CD4-positive, CD25-positive, alpha-beta regulatory T cell (primary cell): ENCODE data around the gene DNMT3A. TPM values are rescaled to one million over a fixed set of nuclear protein-coding genes. Genes with fewer than 3 reads are reported as not detected.
A peak's percentile ranks its signal among the peaks of the same experiment; 100 is the strongest.

ENCODE experiments used
- ATAC-seq, 2 donors: fragments of 150-1000 bp; cut with Tn5 transposase; one replicate each; pipeline ENCODE4 v1.10.0; 2021; ENCODE audit warnings: low read depth in 2 of 2, moderate number of reproducible peaks in 2 of 2, moderate library complexity in 1 of 2
- DNase-seq, 3 donors: peaks; one replicate each; pipeline versions ENCODE4 v3.0.0 to v3.0.0-alpha.2; 2012 to 2022; ENCODE audit warnings: mixed read lengths in 1 of 3
- H3K27ac ChIP-seq: one replicate; pipeline ENCODE4 v1.7.0; 2013; ENCODE audit warnings: mild to moderate bottlenecking, low read length; ENCODE audit not compliant: insufficient read depth, poor library complexity, severe bottlenecking
- H3K27me3 ChIP-seq: one replicate; pipeline ENCODE4 v1.7.0; 2013; ENCODE audit warnings: low read length; ENCODE audit not compliant: control insufficient read depth, insufficient read depth
- H3K36me3 ChIP-seq: one replicate; pipeline ENCODE4 v1.7.0; 2013; ENCODE audit warnings: mild to moderate bottlenecking, low read length, moderate library complexity; ENCODE audit not compliant: control insufficient read depth, insufficient read depth
- H3K4me1 ChIP-seq: 2 replicates; pipeline ENCODE4 v1.7.0; 2013; ENCODE audit warnings: mild to moderate bottlenecking, low read length; ENCODE audit not compliant: insufficient read depth, control insufficient read depth, poor library complexity, severe bottlenecking
- H3K4me3 ChIP-seq: one replicate; pipeline ENCODE4 v1.7.0; 2013; ENCODE audit warnings: low read depth, mild to moderate bottlenecking, low read length, moderate library complexity
- H3K9me3 ChIP-seq, 2 experiments: 1 replicate in 1 of 2; 2 replicates in 1 of 2; pipeline ENCODE4 v1.7.0; 2013; ENCODE audit warnings: low read length in 2 of 2, mild to moderate bottlenecking in 1 of 2, moderate library complexity in 1 of 2; ENCODE audit not compliant: control insufficient read depth in 2 of 2
- H3K27ac Mint-ChIP-seq, 3 donors: one replicate each; pipeline ENCODE4 v1.8.0; 2020 to 2022; ENCODE audit warnings: mild to moderate bottlenecking in 3 of 3, mixed read lengths in 3 of 3, moderate library complexity in 2 of 3
- H3K27me3 Mint-ChIP-seq: one replicate; pipeline ENCODE4 v1.8.0; 2022; ENCODE audit warnings: mild to moderate bottlenecking, mixed read lengths
- H3K36me3 Mint-ChIP-seq: one replicate; pipeline ENCODE4 v1.8.0; 2020; ENCODE audit warnings: mixed read lengths
- H3K4me1 Mint-ChIP-seq, 4 donors: one replicate each; pipeline ENCODE4 v1.8.0; 2020 to 2022; ENCODE audit warnings: mixed read lengths in 4 of 4, mild to moderate bottlenecking in 1 of 4
- H3K4me3 Mint-ChIP-seq, 4 donors: one replicate each; pipeline ENCODE4 v1.8.0; 2020 to 2022; ENCODE audit warnings: mild to moderate bottlenecking in 4 of 4, mixed read lengths in 4 of 4, moderate library complexity in 3 of 4
- H3K9me3 Mint-ChIP-seq, 7 donors: one replicate each; pipeline ENCODE4 v1.8.0; 2020 to 2022; ENCODE audit warnings: mixed read lengths in 7 of 7, mild to moderate bottlenecking in 3 of 7, moderate library complexity in 2 of 7
- polyA plus RNA-seq, 4 donors: library from polyadenylated mRNA; unstranded; fragments of 300-500 nt; fragmentation: Illumina TruSeq; gene quantifications; one replicate each; pipeline ENCODE4 v1.2.3, GENCODE V29; 2021
- total RNA-seq: library from RNA; stranded (reverse); gene quantifications from one replicate; pipeline ENCODE4 v1.2.3, GENCODE V29; 2022

DNMT3A gene
- total and polyA plus RNA-seq, 5 donors from 2014 or later, result 8.1 to 81.0 (median 12.4) TPM

DNA sequence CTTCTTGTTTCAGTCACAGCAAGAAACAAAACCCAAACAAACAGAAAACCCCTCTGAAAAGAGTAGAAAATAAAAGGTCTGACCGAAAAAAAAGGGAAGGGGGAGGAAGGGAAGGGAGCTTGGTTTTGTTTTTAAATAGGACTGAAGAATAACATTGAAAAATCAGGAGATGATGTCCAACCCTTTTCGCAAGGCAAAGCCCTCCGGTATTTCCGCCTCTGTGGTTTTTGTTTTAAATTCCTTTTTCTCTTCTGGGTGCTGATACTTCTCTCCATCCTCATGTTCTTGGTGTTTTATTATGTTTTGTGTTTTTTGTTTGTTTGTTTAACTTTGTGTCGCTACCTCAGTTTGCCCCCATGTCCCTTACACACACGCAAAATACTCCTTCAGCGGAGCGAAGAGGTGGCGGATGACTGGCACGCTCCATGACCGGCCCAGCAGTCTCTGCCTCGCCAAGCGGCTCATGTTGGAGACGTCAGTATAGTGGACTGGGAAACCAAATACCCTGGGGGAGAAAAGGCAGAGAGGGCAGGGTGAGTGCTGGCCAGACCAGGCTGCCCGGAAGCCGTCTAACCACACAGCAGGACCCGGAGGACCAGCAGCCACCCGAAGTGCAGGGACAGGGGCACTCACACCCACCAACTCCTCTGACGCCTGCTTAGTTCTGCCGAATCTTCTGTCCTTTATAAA, 107.7 kb downstream of the DNMT3A start:
- Histone ChIP-seq H3K36me3 (peaks cover 64% of the 10 kb centered on the region), H3K27me3 (no peaks in the 10 kb centered on the region), H3K4me3 (no peak overlapping the region), H3K27ac (no peak overlapping the region), H3K4me1 (no peaks in the 10 kb centered on the region), H3K9me3 (no peaks in the 10 kb centered on the region)
- Mint-ChIP-seq H3K27me3 (no peaks in the 10 kb centered on the region), H3K9me3 (no peaks in the 10 kb centered on the region), H3K4me1 (peaks cover 0 to 8% (median 0%) of the 10 kb centered on the region in 4 donors), H3K4me3 (no peak overlapping the region), H3K36me3 (peaks cover 36% of the 10 kb centered on the region), H3K27ac (peak overlapping the region in 1 of 3 donors; percentile 47)
- DNase-seq (no peak), ATAC-seq (no peak)

DNA sequence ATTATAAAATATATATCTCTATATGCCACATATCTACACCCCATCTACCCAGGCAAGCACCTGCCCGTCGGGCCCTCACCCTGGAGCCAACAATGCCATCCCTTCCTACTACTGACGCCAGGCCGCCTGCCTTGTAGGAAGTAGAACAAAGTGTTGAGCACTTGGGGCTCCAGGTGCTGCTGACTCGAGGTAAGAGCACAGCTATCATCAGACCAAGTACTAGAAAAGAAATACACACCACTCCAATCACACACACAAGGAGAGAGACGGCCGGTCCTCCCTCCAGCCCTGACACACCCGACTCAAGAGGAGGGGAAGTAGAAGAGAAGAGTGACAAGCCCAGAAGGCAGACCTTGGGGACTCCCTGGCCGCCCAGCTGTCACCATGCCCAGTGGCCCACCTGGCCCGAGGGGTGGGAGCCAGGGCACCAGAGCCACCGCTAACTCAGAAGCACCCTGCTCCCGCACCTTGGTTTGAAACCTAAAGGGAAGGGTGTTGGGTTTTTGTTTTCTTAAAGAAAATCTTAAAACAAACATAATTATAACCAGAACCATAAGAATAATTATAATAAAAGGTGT, 109.4 kb downstream of the DNMT3A start:
- H3K36me3 ChIP-seq, result peaks cover 48% of the 10 kb centered on the region
- Mint-ChIP-seq H3K27me3 (no peaks in the 10 kb centered on the region), H3K27ac (peak overlapping the region in 1 of 3 donors; percentile 66), H3K4me3 (no peak overlapping the region), H3K4me1 (peaks cover 0 to 13% (median 0%) of the 10 kb centered on the region in 4 donors), H3K9me3 (no peaks in the 10 kb centered on the region), H3K36me3 (peaks cover 40% of the 10 kb centered on the region)
- no peak overlapping the region for H3K4me3 ChIP-seq
- DNase-seq (no peak), ATAC-seq (no peak)
- H3K27me3 ChIP-seq, result no peaks in the 10 kb centered on the region
- H3K4me1 ChIP-seq, result no peaks in the 10 kb centered on the region
- H3K27ac ChIP-seq, result no peak overlapping the region
- H3K9me3 ChIP-seq, result no peaks in the 10 kb centered on the region

GRCh38 chr2:25230948-25231311, 110.8 kb downstream of the DNMT3A start:
- peaks cover 37% of the 10 kb centered on the region for H3K36me3 ChIP-seq
- DNase-seq, result no peak
- peaks cover 0 to 13% (median 0%) of the 10 kb centered on the region in 4 donors for H3K4me1 Mint-ChIP-seq
- peaks cover 34% of the 10 kb centered on the region for H3K36me3 Mint-ChIP-seq
- no peaks in the 10 kb centered on the region for H3K9me3 ChIP-seq
- H3K27ac ChIP-seq, result no peak overlapping the region
- H3K9me3 Mint-ChIP-seq, result no peaks in the 10 kb centered on the region
- ATAC-seq, result no peak
- H3K4me3 ChIP-seq, result no peak overlapping the region
- H3K27ac Mint-ChIP-seq, result no peak overlapping the region
- H3K4me3 Mint-ChIP-seq, result no peak overlapping the region
- no peaks in the 10 kb centered on the region for H3K4me1 ChIP-seq
- no peaks in the 10 kb centered on the region for H3K27me3 ChIP-seq
- no peaks in the 10 kb centered on the region for H3K27me3 Mint-ChIP-seq

DNA sequence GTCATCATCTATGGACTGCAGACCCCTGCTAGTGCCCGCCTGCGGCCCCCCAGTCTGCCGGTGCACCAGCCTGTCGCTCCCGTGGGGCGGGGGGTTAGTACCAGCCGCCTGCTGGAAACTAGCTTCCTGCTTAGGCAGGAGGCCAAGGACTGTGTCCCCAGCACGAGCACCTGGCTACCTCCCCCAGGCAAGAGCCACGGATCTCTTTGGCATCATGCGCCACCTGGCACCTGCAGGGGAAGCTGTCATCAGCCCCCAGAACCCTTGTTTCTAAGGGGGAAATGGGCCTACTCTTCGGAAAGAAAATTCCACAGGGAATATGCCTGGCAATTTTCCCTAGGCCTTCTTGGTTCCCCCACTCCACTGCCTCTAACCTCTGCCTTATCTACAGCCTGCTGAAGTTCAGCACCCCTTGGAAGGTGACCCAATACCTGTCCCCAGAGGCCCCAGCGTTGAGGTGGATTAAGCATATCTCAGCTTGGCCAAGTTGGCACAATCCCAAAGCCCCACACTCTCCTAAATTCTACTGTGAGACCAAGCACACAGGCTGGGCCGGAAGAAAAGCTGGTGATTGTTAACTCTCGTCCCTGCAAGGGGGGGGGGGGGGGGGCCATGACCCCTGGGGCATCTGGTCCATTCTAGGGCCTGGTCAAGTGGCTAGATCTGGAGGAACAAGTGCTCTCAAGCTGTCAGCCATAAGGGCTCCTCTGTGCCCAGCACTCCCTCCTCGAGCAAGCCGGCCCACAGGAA, 111.4 kb downstream of the DNMT3A start:
- peaks cover 0 to 13% (median 0%) of the 10 kb centered on the region in 4 donors for H3K4me1 Mint-ChIP-seq
- H3K9me3 ChIP-seq, result no peaks in the 10 kb centered on the region
- no peak overlapping the region for H3K27ac Mint-ChIP-seq
- no peaks in the 10 kb centered on the region for H3K4me1 ChIP-seq
- no peaks in the 10 kb centered on the region for H3K27me3 ChIP-seq
- no peaks in the 10 kb centered on the region for H3K9me3 Mint-ChIP-seq
- peaks cover 30% of the 10 kb centered on the region for H3K36me3 Mint-ChIP-seq
- peaks cover 31% of the 10 kb centered on the region for H3K36me3 ChIP-seq
- no peak for ATAC-seq
- no peak overlapping the region for H3K27ac ChIP-seq
- DNase-seq, result no peak
- no peak overlapping the region for H3K4me3 ChIP-seq
- H3K4me3 Mint-ChIP-seq, result no peak overlapping the region
- H3K27me3 Mint-ChIP-seq, result no peaks in the 10 kb centered on the region

DNA sequence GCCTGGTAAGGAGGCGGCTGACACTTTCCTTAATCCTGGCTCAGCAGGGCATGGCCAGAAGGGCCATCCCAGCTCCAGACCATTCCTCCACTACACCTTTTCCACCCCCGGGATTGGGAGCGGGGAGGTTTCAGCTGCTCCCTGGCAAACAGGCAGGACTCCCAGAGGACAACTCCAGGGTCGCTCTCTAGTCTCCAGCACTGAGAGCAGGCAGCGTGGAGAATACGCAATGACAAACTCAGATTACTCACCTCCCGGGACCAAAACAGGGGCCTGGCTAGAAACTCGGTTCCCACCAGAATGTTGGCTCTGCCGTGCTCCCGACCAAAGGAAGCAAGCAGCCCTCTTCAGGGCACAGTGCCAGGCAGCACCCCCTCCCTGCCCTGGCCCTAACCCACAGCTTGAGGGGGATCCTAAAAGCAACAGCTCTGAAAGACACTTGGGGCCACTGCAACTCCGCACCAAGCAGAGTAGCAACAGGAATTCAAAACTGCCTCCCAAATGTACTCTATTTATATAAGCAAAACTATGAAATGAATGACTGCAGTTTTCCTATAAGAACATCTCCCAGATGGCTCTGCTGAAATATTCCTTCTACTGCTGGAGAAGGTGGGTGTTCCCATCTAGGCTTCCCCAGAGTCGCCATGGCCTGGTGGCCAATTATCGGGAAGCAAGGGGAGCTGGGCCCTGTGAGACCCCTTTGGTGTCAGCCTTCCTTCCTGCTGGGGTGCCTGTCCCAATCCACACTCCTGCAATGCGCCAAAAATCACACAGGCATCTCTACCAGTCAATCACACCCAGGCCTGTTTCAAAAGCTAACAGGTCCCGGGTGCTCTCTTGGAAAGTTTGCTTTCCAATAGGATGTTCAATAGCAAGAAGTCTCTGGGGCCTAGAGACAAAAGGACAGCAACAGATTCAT, 112.2 kb downstream of the DNMT3A start:
- Mint-ChIP-seq H3K27me3 (no peaks in the 10 kb centered on the region), H3K27ac (no peak overlapping the region), H3K36me3 (peaks cover 27% of the 10 kb centered on the region), H3K9me3 (no peaks in the 10 kb centered on the region), H3K4me3 (no peak overlapping the region), H3K4me1 (peaks cover 0 to 13% (median 0%) of the 10 kb centered on the region in 4 donors)
- ATAC-seq (no peak), DNase-seq (no peak)
- no peaks in the 10 kb centered on the region for H3K27me3 ChIP-seq
- no peaks in the 10 kb centered on the region for H3K4me1 ChIP-seq
- H3K36me3 ChIP-seq, result peaks cover 24% of the 10 kb centered on the region
- H3K4me3 ChIP-seq, result no peak overlapping the region
- H3K27ac ChIP-seq, result no peak overlapping the region
- no peaks in the 10 kb centered on the region for H3K9me3 ChIP-seq

- Histone ChIP-seq H3K27ac (no peak overlapping the region), H3K4me1 (no peaks in the 10 kb centered on the region), H3K36me3 (peaks cover 17% of the 10 kb centered on the region), H3K4me3 (no peak overlapping the region), H3K9me3 (no peaks in the 10 kb centered on the region), H3K27me3 (no peaks in the 10 kb centered on the region)
- DNase-seq (peak in 1 of 3 donors; percentile 35), ATAC-seq (no peak)
- Mint-ChIP-seq H3K4me3 (no peak overlapping the region), H3K9me3 (peaks cover 0 to 1% (median 0%) of the 10 kb centered on the region in 7 donors), H3K4me1 (peaks cover 0 to 13% (median 0%) of the 10 kb centered on the region in 4 donors), H3K36me3 (peaks cover 22% of the 10 kb centered on the region), H3K27ac (no peak overlapping the region), H3K27me3 (no peaks in the 10 kb centered on the region)
These were observed 112.9 kb downstream of the DNMT3A start for GRCh38 chr2:25228848-25229278.

DNA sequence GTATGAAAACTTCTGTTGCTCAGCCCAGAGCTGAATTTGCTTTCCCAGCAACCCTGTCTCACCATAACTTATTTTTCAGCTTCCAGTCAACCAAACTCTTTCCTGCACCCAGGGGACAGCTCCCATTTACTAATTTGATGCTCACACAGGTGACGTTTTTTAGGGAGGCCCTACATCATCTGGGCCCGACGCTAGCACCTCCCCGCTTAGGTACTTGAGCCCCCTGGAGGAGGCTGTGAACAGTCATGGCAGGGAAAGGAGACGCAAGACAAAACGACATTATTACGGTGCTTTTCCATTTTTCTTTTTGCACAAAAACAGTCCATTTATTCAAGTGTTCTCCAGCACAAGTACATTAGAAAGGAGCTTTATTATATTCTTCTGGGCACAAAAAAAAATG, 114.1 kb downstream of the DNMT3A start:
- no peak for DNase-seq
- Histone ChIP-seq H3K27ac (no peak overlapping the region), H3K4me1 (no peaks in the 10 kb centered on the region), H3K36me3 (peaks cover 5% of the 10 kb centered on the region), H3K4me3 (no peak overlapping the region), H3K27me3 (no peaks in the 10 kb centered on the region), H3K9me3 (no peaks in the 10 kb centered on the region)
- Mint-ChIP-seq H3K36me3 (peaks cover 12% of the 10 kb centered on the region), H3K4me3 (no peak overlapping the region), H3K27me3 (no peaks in the 10 kb centered on the region), H3K27ac (peak overlapping the region in 2 of 3 donors; percentile 20 to 81), H3K9me3 (peaks cover 0 to 1% (median 0%) of the 10 kb centered on the region in 7 donors), H3K4me1 (peaks cover 0 to 13% (median 0%) of the 10 kb centered on the region in 4 donors)
- ATAC-seq, result no peak
